NT2/D1 (cell line): ENCODE results near the gene CTIF.

Source experiments
- SUZ12 ChIP-seq: IDR thresholded peaks from 2 replicates; pipeline ENCODE4 v1.6.1; 2011; ENCODE audit not compliant: insufficient read length, insufficient read depth; ENCODE audit errors: extremely low read depth
- YY1 ChIP-seq: IDR thresholded peaks from 2 replicates; pipeline ENCODE4 v1.6.1; 2011; ENCODE audit not compliant: insufficient read length, insufficient read depth
- ZNF274 ChIP-seq: IDR thresholded peaks from 2 replicates; pipeline ENCODE4 v1.6.1; 2011; ENCODE audit warnings: mild to moderate bottlenecking, low read depth, low read length

GRCh38 chr18:48627216-48627615 lies 88.4 kb downstream of the CTIF start:
- TF ChIP-seq YY1 = no peak
- no peak for TF ChIP-seq ZNF274
- no peak for TF ChIP-seq SUZ12
